ENCODE measurements around the gene VWA8.

DNA sequence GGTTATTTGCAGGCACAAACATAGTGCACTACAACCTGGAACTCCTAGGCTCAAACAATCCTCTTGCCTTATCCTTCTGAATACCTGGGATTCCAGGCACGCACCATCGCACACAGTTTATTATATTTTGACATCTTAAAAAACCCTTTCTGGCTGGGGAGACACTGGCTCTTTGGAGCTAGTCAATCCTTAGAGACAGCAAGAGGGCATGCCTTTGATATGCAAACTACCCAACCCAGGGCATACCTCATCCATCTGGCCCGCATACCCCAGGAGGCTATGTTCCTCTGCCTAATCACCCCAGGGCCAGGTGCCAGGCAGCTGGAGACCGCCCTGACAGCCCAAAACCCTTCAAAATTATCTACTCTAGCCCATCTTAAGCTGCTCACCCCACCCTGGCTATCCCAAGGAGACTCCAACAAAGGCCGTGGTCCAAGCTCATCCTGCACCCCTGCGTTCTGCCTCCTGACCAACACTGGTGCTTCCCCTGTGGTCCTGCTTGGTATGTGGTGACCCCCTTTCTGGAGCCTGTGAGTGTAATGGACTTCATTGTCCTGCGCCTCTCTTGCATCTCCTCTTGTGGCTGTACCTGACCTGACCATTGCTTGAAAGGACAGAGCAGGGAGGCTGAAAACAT lies 417.1 kb downstream of the VWA8 start:
- TF ChIP-seq, protein P1, sequence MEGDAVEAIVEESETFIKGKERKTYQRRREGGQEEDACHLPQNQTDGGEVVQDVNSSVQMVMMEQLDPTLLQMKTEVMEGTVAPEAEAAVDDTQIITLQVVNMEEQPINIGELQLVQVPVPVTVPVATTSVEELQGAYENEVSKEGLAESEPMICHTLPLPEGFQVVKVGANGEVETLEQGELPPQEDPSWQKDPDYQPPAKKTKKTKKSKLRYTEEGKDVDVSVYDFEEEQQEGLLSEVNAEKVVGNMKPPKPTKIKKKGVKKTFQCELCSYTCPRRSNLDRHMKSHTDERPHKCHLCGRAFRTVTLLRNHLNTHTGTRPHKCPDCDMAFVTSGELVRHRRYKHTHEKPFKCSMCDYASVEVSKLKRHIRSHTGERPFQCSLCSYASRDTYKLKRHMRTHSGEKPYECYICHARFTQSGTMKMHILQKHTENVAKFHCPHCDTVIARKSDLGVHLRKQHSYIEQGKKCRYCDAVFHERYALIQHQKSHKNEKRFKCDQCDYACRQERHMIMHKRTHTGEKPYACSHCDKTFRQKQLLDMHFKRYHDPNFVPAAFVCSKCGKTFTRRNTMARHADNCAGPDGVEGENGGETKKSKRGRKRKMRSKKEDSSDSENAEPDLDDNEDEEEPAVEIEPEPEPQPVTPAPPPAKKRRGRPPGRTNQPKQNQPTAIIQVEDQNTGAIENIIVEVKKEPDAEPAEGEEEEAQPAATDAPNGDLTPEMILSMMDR (IDR thresholded peaks at IDR 0.05): no peak
- TF ChIP-seq POLR2A (IDR thresholded peaks at IDR 0.05) (no peak), EP300 (IDR thresholded peaks at IDR 0.05) (no peak), POLR2AphosphoS5 (IDR thresholded peaks at IDR 0.05) (no peak)
